Activated naive CD8-positive, alpha-beta T cell (primary cell): Measurements from ENCODE around the gene DNTTIP2.

ENCODE experiments used
- H3K27ac Mint-ChIP-seq: one replicate; pipeline ENCODE4 v1.8.0; 2021; ENCODE audit warnings: mixed read lengths
- H3K27me3 Mint-ChIP-seq: one replicate; pipeline ENCODE4 v1.8.0; 2021; ENCODE audit warnings: mixed read lengths
- H3K36me3 Mint-ChIP-seq: one replicate; pipeline ENCODE4 v1.8.0; 2021; ENCODE audit warnings: mixed read lengths
- H3K4me1 Mint-ChIP-seq: one replicate; pipeline ENCODE4 v1.8.0; 2021; ENCODE audit warnings: low read depth, mixed read lengths
- H3K4me3 Mint-ChIP-seq: one replicate; pipeline ENCODE4 v1.8.0; 2021; ENCODE audit warnings: mild to moderate bottlenecking, mixed read lengths
- H3K9me3 Mint-ChIP-seq: one replicate; pipeline ENCODE4 v1.8.0; 2021; ENCODE audit warnings: low read depth, mixed read lengths

Gene DNTTIP2

GRCh38 chr1:93817819-93818569 is 61.0 kb downstream of the DNTTIP2 start:
- Mint-ChIP-seq H3K27ac (no peak overlapping the region), H3K4me1 (peaks cover 16% of the 10 kb centered on the region), H3K4me3 (no peak overlapping the region), H3K36me3 (no peaks in the 10 kb centered on the region), H3K9me3 (no peaks in the 10 kb centered on the region), H3K27me3 (no peaks in the 10 kb centered on the region)

GRCh38 chr1:93816970-93817678 is 61.9 kb downstream of the DNTTIP2 start:
- no peak overlapping the region for H3K27ac Mint-ChIP-seq

More at GRCh38 chr1:93816970-93817678, 61.9 kb downstream of the DNTTIP2 start:
- Mint-ChIP-seq H3K4me3 (no peak overlapping the region), H3K27me3 (no peaks in the 10 kb centered on the region), H3K9me3 (no peaks in the 10 kb centered on the region), H3K4me1 (peaks cover 16% of the 10 kb centered on the region), H3K36me3 (no peaks in the 10 kb centered on the region)
